Smooth muscle cell of the brain vasculature (primary cell): Measurements from ENCODE around the gene GLB1L.
"Not testable (repeated sequence)": the region's sequence is repeated elsewhere in the genome, so short reads cannot be mapped to it uniquely, and the experiment has no call there.

Experiments
- DNase-seq: peaks from one replicate; pipeline ENCODE4 v3.0.0-alpha.2; 2012; ENCODE audit warnings: low read depth, low spot score

The GLB1L gene

DNA sequence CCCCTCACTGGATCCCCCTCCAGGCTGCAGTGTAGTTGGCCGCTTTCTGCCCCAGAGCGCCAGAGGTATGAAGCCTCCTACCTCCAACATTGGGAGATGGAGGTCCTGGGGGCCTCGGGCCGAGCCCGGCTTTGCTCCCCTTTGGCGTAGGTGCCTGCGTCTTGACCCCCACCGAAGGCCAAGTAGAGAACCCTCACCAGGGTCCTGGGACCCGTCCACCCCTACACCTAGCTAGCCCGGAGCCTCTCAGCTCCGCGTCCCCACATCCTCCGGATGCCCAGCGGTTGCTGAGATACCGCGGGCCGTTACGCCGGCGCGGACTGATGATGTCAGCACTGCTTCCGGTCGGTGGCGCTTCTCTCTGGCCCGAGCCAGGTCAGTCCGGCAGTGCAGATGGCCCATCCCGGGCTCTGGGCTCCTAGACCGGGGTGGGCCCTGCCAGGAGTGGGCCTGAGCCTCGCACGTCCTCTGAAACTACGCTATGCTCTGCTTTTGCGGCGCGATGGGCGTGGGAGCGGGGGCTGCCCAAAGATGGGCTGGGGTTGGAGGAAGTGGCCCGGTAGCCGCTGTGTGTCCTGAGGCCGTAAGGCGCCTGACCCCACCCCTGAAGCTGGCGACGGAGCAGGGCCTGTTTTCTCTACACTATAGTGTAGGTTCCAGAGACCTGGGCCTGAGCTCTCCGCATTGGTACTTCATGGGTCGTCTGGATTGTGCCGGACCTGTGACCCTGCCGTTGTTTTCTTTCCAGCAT, at the start of gene GLB1L, which contains the start of gene STK16:
GLB1L (minus strand) TSS at position 297 of the 751 bp plus-strand sequence. CDS start 1,871 bp downstream, outside the sequence.
STK16 (plus strand) TSS at position 332 of the 751 bp plus-strand sequence. CDS start 521 bp downstream, outside the sequence.
- DNase-seq, result peak; percentile 81

DNA sequence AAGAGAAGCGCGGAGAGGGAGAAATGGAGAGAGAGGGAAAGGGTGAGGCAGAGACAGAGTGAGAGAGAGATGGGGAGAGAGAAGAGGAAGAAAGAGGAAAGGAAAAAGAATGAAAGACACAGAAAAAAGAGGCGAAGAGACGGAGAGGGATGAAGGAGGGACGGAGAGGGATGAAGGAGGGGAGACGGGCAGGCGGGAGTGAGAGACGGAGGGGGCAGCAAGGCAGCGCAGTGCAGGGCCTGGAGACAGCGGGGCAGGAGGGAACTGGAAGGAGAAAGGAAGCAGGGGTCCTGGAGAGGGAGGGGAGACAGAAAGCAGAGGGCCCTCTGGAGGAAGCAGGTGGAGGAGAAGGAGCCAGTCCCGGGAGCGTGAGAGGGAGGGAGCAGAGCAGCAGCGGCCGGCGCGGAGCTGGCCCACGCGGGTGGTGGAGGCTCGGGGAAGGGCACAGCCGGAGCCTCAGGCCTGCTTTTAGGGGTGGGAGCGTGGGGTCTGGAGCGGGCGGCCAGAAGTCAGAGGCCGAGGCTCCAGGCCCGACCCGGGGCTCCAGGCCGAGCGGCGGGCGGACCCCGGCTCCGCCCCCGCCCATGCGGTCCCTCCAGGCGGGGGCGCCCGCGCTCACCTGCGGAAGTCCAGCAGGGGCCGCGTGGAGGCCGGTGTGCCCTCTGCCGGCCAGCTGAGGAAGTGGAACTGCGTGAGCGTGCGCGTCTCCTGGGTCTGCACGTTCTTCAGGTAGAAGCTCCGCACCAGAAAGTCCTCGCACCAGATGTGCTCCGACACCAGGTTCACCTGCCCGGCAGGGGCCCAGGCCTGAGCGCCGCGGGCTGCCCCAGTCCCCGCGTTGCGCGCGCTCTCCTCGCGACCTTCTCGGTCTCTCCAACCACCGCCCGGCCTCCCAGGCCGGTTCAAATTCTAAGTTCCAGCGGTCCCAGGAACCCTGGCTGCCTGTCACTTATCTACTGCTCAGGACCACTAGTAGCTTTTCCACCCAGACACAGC, 49.4 kb upstream of the GLB1L start:
- no peak for DNase-seq

DNA sequence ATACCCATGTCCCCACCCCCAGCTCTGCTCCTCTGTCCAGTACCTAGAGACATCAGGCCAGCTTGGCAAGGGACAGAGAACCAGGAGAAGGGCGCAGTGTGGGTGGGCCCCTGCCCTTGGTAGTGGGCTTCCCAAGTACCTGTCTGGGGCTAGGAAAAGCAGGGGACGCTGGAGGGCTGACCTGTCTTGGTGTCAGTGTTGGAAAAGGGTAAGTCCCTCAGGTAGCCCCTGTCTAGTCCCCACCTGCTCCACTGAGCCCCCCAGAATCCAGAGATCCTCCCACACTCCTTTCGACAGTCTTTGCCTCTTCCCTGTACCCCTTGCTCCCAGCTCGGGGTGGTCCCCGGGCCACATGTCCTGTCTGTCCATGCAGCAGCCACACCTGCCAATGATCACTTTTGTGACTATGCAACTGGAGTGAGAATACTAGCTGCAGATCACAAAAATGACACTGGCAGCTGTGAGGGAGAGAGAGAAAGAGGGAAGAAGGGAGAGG, 48.5 kb upstream of the GLB1L start:
- DNase-seq, result no peak

DNA sequence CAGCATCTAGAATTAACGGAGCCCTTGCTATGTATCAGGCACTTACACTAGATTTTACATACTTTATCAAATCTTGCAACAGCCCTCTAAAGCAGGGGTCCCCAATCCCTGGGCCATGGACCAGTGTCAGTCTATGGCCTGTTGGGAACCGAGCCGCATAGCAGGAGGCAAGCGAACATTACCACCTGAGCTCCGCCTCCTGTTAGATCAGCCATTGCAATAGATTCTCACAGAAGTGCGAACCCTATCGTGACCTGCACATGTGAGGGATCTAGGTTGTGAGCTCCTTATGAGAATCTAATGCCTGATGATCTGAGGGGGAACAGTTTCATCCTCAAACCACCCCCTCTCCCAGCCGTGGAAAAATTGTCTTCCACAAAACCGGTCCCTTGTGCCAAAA, 47.4 kb upstream of the GLB1L start:
- no peak for DNase-seq

DNA sequence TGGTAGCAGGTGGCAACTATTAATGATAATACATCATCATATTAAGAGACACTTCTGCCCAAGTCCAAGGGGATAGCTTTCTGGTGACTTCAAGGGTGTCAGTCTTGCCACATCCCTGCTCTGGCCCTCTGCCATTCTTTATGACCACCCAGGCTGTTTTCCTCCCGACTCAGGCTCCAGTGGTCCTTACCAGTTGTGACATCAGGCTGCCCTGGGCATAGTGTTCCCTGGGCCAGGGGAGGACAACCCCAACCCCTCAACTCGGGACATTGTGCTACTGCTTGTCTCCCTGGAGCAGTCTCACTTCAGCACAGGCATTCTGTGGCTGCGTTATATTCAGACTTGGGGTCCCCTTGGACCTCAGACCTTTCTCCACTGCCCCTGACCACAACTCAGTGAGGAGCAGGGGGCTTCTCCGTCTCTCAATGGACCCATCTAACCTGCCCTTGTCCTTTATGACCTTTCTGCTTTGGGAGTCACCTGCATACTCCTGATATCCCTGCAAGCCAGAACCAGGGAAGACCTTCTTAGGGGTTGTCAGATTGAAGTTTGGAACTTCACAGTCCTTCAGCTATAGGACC, 46.8 kb upstream of the GLB1L start:
- DNase-seq, result no peak

DNA sequence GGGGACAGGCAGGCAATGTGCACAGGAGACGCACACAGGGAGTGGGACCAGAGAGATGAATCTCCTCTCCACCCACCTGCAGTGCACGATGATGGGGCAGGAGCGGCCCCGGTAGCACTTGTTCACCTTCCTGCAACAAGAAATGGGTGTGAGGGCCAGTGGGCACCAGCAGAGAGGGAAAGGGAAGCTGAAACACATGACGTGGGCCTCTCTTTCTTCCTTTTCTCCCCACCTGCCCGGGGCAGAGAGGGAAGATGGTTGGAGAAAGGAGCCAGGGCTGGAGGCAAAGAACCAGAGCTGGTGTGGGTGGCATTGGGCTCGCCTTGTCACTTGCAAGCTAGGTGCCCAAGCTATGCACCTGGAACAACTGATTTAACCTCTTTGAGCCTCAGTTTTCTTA, 46.1 kb upstream of the GLB1L start:
- DNase-seq, result no peak

DNA sequence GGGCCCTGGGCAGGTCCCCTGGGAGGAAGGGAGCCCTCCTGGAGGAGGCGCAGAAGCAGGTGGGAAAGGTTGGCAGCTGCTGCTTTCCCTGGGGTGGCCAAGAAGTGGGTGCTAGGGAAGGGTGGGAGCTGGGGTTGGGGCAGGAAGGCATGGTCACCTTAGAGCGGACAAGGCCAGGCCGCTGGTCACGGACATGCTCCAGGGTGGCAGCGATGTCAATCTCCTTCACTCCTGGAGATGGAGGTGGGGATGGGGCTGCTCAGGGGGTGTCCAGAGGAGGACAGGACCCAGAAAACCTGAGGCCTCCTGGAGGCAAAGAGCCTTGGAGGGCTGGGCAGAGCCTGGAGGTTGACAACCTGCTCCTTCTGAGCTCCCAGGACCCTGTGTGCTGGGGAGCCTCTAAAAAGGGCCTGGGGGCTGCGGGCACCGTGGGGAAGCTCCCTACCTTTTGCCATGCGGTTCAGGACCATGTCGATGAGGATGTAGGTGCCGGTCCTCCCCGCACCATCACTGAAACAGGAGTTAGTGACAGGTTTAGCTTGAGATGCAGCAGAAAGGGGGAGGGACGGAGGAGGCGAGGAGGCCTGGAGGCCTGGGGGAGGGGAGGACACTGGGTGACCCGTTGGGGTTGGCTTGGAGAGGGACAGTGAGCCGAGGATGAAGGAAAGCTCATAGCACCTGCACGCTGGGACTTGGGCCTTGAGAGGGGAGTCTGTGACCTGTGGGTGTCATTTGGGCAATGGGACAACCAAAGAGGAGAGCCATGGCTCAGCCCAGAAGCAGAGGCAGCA, 45.3 kb upstream of the GLB1L start:
- no peak for DNase-seq

DNA sequence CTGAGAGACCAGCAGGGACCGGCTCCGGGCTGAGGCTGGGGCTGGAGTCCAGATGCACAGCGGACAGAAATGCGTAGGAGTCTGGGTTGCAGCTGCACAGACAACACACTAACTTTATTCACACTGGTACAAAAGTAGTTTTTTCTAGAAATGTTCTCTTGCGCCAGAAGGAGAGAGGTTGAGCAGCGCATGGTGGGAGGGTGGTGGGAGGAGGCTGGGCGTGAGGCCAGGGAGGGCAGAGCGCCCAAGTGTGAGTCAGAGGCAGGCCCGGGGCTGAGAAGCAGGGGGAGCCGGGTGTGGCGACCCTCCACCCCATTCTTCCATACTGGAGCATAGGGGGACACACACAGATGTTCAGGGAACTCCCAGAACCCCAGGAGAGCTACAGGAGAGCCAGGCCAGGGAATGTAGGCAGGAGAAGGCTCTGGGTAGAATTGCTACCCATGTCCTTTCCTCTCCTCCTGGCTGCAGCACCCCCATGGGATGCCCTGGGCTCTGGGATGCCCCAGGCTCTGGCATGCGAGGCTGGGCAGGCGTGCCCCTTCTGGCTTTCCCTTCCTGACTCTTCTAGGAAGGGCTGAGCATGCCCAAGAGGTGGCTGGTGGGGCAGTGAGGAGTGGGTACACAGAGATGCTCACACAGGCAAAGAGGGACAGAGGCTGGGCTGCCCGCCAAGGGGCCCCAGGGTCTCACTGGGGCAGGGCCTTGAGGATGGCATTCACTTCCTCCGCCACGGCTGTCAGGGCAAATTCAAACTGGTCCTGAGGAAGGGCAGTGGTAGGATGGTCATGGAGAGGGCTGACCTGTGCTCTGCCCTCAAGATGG, 44.5 kb upstream of the GLB1L start:
- no peak for DNase-seq

DNA sequence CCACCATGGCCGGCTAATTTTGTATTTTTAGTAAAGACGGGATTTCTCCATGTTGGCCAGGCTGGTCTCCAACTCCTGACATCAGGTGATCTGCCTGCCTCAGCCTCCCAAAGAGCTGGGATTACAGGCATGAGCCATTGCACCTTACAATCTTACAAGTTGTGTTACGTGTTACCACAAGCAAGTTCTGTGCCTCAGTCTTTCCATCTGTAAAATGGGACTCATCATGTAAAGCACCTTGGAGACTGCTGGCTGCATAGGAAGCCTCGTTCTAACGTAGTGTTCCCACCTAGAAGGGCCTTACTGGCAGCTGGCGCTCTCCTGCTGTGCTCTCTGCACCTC, 43.9 kb upstream of the GLB1L start:
- no peak for DNase-seq

DNA sequence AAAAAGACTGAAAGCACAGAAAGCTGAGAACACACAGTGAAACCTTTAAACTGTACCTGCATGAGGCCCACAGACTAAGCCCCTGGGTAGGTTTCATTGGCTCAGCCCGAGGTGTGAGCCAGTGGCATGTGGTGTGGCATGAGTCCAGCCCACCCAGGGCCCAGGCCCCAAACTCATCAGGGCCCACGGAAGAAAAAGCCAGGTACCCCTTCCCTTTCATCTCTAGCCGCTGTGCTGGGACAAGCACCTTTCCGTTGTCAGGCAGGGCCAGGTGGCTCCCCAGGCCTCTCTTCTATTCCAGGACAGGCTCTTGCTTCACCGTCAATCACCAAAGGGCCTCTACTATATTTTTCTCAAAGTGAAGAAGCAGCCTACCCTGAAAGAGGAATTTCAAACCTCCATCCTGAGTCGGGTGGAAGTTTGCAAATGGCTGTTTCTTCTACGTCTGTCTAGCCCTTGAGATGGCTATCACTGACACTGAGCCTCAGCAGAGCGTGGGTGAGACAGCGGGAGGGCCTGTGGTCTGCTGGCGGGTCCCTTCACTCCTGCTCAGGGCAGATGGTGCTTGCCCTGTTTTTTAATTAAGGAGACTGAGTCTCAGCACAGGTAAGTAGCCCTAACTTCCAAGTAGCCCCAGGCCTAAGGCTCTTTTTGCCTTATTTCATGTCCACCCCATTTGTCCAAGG, 42.5 kb upstream of the GLB1L start:
- DNase-seq, result no peak

DNA sequence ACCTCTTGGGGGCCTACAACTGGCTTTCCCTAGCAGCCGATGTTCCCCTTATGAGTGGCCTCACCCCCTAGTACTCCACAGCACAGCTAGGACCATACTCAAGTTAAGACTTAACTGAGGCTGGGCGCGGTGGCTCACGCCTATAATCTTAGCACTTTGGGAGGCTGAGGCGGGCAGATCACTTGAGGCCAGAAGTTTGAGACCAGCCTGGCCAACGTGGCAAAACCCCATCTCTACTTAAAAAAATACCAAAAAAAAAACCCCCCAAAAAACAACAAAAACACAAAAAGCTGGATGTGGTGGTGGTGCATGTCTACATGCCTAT, 41.8 kb upstream of the GLB1L start:
- not testable (repeated sequence) for DNase-seq

DNA sequence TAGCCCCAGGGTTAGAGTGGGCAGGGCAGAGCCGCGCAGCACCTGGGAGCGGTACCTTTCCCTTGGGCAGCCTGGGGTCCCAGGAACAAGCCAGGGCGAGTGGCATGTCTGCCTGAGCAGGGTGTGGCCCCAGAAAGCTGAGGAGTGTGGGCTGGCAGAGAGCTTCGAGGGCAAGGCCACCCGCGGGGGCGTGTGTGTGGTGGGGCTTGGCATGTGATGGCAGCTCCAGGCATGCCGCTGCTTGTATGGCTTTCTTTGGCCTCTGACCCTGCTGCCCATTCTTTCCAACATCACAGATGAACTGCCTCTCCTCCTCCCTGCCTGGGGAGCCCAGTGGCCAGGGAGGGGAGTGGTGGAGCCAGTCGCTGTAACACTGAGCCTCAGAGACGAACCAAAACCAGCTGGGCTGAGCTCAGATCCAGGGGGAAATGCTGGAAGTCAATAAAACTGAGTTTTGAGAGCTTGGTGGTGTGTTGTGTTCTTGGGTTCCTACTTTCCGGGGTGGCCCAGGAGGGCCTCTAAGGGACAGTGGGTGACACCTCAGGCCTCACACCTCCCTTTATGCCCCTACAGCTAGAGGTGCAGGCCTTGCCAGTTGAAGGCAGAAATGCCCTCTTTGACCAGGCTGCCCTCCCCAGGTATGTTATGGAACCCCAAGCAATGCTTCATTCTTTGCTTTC, 41.3 kb upstream of the GLB1L start:
- no peak for DNase-seq

DNA sequence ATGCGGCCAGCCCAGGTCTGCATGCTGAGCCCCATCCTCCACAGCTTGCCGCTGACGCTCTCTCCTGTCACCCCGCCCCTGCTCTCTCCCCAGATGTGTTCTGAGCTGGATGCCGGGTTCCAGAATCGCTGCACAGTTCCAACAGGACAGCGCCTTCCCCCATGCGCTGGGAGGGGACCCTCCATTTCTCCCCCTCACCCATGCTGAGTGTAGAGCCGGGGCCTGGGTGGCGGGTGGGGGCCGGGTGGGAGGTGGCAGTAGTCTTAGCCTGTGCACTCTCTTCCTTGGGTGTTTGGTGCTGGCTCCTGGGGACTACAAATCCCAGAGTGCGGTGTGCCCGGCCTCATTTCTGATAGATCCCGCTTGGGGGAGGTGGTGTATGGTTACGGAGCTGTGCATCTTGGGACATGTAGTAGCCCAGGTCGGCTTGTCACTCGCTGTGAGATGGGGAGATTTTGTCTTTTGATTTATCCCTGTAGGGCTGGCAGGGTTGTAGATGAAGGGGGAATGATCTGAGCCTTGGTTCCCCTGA, 40.7 kb upstream of the GLB1L start:
- no peak for DNase-seq

DNA sequence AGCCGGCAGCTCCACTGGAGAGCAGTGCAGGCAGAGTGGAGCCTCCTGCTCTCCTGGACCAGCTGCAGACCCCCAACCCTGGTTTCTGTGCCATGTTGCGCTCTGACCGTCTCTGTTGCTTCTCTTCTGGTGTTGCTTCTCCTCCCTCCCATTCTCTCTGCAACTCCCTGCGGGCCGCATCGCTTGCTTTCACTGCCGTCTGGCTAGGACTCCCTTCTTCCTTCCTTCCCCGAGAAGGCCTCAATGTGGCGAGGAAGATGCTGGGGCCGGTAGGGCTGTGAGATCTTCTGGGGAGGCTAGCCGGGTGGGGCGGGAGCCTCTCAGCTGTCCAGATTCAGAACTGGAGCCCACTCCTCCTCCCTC, 40.1 kb upstream of the GLB1L start:
- DNase-seq, result no peak

DNA sequence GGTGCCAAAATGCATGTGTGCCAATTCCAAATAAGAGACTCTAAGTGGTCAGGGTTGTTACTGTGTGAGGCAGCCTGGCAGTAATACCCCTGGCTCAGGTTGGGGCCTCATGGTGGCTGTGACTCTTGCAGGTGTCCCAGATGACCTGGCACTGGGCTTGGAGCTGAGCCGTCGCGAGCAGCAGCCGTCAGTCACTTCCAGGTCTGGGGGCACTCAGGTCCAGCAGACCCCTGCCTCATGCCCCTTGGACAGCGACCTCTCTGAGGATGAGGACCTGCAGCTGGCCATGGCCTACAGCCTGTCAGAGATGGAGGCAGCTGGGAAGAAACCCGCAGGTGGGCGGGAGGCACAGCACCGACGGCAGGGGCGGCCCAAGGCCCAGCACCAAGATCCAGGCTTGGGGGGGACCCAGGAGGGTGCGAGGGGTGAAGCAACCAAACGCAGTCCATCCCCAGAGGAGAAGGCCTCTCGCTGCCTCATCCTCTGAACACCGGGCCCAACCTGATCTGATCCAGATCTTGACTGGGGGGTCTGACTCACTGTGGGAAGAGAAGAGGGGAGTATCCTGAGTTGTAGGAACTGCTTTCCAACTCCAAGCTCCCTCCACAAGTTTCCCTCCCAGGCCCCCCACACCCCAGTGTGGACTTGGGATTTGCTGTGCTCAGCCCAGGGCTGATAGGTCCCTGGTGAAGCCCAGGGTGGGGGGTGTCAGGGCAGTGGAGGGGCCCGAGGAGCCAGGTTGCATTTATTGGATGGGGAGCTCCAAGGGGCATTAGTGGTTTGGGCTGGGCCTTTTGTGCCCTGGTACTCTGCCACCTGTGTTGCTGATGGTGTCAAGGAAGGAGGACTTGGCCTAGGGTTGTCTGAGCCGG, 39.5 kb upstream of the GLB1L start:
- DNase-seq, result no peak

DNA sequence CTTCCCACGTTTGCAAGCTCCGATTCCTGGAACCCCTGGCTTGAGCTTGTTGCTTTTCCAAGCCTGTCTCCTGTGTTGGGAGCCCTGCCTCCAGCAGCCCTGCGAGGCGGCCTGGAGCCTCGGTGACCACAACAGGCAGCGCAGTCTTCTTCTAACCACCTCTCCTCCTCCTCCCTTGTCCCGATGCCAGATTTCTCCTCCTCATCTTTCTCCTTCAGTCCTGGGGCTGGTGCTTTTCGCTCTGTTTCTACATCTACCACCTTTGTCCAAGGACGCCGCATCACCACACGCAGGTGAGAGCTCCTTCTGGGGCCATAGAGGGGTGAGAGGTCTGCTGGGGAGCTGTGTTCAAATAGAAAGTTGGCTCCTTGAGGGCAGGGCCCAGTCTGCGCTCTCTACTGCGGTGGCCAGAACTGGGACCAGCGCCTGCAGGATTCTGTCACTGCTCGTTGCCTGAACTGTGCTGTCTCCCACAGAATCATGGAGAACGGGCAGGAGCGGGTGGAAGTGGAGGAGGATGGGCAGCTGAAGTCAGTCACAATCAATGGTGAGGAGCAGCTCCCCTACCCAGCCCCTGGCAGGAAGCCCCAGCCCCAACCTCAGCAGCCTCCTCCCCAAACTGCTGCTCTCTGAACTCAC, 37.8 kb upstream of the GLB1L start:
- DNase-seq, result no peak

DNA sequence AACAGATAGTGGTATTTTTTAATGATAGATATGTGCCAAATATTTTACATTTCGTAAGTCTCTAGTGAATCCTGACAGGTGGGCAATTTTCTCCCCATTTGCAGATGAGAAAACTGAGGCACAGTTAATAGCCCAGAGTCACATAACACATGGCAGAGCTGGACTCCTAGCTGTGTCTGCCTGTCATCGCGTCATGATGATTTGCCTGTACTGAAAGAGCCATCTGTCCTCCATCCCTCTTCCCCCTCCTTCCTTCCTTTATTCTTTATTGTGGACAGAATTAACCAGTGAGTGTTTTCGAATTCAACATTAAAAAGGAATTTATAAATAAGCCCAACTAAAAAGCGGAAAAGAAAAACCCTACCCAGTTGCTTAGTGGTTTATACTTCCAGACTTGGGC, 37.1 kb upstream of the GLB1L start:
- no peak for DNase-seq

DNA sequence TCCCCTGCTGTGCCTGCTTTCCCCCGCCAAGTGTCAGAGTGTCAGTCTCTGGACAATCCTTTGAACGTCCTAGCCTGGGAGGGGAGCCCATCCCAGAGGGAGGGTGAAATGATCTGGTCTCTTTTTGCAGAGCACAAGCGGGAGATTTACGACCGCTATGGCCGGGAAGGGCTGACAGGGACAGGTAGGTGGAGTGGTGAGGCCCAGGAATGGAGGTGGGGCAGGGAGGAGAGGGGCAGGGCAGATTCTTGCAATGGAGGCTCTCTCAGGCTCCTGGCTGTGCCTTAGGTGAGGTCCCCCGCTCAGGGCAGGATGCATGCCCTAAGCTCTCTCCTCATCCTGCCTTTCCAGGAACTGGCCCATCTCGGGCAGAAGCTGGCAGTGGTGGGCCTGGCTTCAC, 36.3 kb upstream of the GLB1L start:
- DNase-seq, result no peak
